Brain microvascular endothelial cell (primary cell): Measurements from ENCODE around the gene ADAM33.

Experiments used
- DNase-seq: peaks from one replicate; pipeline ENCODE4 v3.0.0-alpha.2; 2020
- H3K27ac ChIP-seq: fragments of 250-450 bp; sonication (Bioruptor Pico); 2 replicates; pipeline ENCODE4 v1.5.1; 2020; ENCODE audit warnings: mild to moderate bottlenecking, moderate library complexity
- H3K27me3 ChIP-seq: fragments of 250-450 bp; sonication (Bioruptor Pico); replicated peaks from 2 replicates; pipeline ENCODE4 v1.5.1; 2020; ENCODE audit warnings: mild to moderate bottlenecking
- H3K36me3 ChIP-seq: fragments of 250-450 bp; sonication (Bioruptor Pico); replicated peaks from 2 replicates; pipeline ENCODE4 v1.5.1; 2020; ENCODE audit warnings: mild to moderate bottlenecking
- H3K4me3 ChIP-seq: 2 replicates; pipeline ENCODE4 v1.5.1; 2011; ENCODE audit warnings: low read depth, mild to moderate bottlenecking, control low read depth, low read length, moderate library complexity
- in situ Hi-C: cut with HindIII; loops from 2 replicates; pipeline ENCODE4 v1.10.0; 2017; ENCODE audit warnings: low sequenced_read_pairs, low pct_ligation_motif_present
- TF ChIP-seq, protein P1 (sequence below): IDR thresholded peaks from 2 replicates; pipeline ENCODE4 v1.5.1; 2011; ENCODE audit warnings: low read depth, mild to moderate bottlenecking, moderate library complexity, low read length, control low read depth, inconsistent platforms; ENCODE audit errors: missing control alignments

Gene ADAM33

DNA sequence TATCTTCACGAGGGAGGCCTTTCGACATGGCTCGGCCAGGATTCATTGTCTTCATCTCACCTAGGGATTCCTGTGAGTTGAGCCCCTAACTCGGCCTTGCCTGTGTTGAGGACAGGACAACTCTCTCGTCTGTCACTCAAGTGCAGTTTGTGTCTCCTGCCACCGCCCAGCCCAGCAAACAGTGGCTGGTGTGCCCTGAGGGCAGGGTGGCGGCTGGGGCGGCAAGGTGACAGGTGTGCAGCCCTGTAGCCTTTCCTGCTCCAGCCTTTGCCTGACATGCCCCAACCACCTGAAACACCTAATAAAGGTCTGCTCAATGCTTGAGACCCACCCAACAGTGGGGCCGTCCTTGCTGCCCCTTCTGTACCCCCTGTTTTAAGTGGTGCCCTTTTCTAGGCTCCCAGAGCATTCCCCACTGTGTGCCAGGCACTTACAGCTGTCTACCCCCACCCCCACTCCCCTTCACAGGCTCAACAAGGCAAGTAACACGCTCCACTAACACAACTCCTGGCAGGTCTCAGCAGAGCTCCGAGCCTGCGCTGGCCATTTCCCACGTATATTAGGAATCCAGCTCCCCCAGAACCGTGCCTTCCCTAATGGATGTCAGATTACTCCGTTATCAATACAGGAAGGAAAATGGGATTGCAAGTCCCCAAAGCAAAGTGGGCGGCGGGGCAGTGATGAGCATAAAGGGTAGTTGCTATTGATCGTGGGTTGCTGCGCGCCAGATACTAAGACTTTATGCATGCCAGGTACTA lies 36.3 kb downstream of the ADAM33 start:
- in situ Hi-C loops = no loop called here
- TF ChIP-seq, protein P1, sequence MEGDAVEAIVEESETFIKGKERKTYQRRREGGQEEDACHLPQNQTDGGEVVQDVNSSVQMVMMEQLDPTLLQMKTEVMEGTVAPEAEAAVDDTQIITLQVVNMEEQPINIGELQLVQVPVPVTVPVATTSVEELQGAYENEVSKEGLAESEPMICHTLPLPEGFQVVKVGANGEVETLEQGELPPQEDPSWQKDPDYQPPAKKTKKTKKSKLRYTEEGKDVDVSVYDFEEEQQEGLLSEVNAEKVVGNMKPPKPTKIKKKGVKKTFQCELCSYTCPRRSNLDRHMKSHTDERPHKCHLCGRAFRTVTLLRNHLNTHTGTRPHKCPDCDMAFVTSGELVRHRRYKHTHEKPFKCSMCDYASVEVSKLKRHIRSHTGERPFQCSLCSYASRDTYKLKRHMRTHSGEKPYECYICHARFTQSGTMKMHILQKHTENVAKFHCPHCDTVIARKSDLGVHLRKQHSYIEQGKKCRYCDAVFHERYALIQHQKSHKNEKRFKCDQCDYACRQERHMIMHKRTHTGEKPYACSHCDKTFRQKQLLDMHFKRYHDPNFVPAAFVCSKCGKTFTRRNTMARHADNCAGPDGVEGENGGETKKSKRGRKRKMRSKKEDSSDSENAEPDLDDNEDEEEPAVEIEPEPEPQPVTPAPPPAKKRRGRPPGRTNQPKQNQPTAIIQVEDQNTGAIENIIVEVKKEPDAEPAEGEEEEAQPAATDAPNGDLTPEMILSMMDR = no peak
- Histone ChIP-seq H3K27me3 (no peaks in the 10 kb centered on the region), H3K36me3 (peaks cover 4% of the 10 kb centered on the region), H3K4me3 (no peak overlapping the region), H3K27ac (no peak overlapping the region)
- DNase-seq = no peak

DNA sequence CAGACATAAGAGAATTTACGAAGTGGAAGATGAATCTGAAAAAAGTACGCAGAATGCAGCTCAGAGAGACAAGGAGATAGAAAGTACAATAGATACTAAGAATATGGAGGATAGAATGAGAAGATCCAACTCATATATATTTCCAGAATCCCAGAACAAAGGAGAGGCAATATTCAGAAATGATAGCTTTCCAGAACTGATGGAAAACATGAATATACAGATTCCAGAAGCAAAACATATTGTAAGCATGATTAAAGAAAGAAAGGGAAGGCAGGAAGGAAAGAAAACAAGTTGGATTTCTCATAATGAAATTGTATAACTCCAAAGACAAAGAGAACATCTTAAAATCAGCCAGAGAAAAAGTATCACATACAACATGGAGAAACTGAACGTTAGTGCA lies 41.6 kb downstream of the ADAM33 start:
- Histone ChIP-seq H3K36me3 (no peaks in the 10 kb centered on the region), H3K4me3 (no peak overlapping the region), H3K27me3 (no peaks in the 10 kb centered on the region), H3K27ac (no peak overlapping the region)
- TF ChIP-seq, protein P1 = no peak
- in situ Hi-C loops = no loop called here
- DNase-seq = no peak

DNA sequence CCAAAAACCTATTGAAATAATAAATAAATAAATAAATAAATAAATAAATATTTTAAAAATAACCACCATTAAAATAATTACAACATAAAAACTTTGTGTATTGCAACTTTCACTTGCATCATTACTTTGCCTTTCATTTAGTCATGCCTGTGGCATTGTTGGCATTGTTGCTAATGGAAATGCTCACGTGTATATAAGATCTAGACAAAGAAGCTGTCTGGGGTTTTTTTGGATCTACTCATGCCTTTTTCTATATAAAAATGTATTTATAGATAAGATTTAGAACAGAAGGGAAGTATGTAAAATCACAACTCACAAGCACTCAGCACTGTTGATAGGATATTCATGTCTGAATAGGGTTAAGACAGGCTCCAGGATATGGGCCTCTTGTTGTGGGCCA lies 46.5 kb downstream of the ADAM33 start:
- no peak overlapping the region for H3K4me3 ChIP-seq
- TF ChIP-seq, protein P1 = no peak
- no peaks in the 10 kb centered on the region for H3K36me3 ChIP-seq
- no peak for DNase-seq
- no peaks in the 10 kb centered on the region for H3K27me3 ChIP-seq
- in situ Hi-C loops = no loop called here
- H3K27ac ChIP-seq = no peak overlapping the region

DNA sequence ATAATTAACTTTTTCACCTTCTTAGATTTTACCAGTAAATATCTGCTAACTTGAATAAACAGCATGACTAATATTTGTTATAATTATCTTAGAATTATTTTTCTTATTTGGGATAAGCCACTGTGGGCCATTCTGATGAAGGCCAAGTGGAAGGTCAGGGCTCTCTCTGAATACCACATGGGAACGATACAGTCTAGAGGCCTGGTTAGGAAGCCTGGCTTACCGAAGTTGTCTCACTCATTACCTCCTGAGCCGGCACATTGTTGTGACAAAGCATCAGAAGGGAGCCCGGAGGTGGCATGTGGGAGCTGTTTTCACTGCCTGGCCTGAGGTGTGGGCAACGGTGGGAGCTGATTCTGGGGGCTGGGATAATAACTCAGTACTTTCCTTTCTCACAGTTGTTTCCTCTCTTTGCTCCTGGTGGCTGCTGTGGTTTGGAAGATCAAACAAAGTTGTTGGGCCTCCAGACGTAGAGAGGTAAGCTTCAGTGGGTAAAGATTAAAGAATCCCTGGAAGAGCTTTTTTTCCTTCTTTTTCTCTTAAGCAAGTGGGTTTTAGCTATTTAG lies 47.8 kb downstream of the ADAM33 start:
- H3K27me3 ChIP-seq = no peaks in the 10 kb centered on the region
- no peak for DNase-seq
- H3K36me3 ChIP-seq = no peaks in the 10 kb centered on the region
- TF ChIP-seq, protein P1 = no peak
- in situ Hi-C loops = no loop called here
- H3K27ac ChIP-seq = no peak overlapping the region
- no peak overlapping the region for H3K4me3 ChIP-seq

DNA sequence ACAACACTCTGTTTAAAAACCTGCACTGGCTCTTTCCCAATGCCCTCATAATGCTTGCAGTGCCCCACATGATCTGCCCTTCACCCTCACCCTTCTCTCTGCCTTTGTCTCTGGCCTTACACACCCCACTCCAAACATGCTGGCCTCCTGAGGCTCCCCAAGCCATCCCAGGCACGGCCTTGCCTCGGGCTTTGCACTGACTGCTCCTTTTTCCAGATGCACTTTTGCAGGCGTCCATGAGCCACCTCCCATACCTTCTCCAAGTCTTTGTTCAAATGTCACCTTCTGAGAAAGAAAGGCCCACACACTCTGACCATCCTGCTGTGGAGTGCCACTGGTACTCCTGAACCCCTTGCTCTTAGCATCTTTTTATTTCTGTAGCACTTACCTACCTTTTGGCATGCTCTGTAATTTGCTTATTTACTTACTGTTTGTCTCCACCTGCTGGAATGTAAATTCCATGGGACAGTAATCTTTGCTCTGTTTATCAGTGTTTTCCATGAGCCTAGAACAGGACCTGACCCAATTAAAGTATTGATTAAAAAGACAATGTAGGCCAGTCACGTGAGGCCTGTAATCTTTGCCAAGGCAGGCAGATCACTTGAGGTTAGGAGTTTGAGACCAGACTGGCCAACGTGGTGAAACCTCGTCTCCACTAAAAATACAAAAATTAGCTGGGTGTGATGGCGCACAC lies 49.4 kb downstream of the ADAM33 start:
- in situ Hi-C loops = no loop called here
- H3K27me3 ChIP-seq = no peaks in the 10 kb centered on the region
- H3K27ac ChIP-seq = no peak overlapping the region
- TF ChIP-seq, protein P1 = no peak
- DNase-seq = no peak
- H3K36me3 ChIP-seq = no peaks in the 10 kb centered on the region
- H3K4me3 ChIP-seq = no peak overlapping the region
